ENCODE data around the gene MRPS18A. TPM values are rescaled to one million over a fixed set of nuclear protein-coding genes. Genes with fewer than 3 reads are reported as not detected.

The MRPS18A gene
- total and polyA plus RNA-seq, 2 experiments from 2014 or later, result 33.7 to 39.2 TPM

DNA sequence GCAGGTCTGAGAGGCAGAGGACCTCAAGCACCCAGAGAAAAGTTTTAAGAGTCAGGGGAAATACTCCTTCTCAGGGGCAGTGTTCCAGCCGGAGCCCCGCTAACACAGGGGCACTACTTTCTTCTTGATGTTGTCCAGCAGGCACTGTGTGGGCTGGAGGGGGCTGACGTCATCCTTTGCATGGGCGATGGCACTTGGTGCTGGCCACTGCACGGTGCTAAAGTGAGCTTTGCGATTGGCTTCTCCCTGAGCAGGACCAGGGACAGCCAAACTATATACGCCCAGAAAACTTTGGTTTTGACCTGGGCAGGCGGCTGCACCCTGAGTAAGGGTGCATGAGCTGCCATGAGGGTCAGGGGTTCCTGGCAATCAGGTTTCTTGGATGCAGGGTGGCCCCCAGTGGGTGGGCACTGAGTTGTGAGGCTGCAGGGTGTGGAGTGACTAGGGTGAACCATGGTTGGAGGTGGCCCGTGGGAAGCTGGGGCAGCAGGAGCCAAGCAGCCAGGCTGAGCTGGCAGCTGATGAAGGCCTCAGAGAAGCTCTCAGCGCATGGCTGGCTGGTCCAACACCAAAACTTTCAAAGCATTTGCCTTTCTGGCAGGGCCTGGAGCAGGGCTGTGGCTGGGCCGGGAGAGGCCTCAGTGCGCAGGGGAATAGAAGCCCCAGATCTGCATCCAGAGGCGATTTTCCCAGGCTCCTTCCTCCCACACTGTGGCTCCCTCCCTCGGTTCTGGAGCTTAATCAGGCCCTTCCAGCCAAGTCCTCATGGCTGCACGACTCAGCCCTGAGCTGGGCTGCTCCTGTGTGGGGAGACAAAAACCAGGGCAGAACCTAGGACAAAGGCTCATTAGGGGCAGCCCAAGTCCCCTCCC is 18.3 kb downstream of the MRPS18A start:
- Histone ChIP-seq H3K27me3 (replicated peaks; ENCODE audit: insufficient read depth) (no peaks in the 10 kb centered on the region), H3K4me3 (no peak overlapping the region), H3K9ac (peak overlapping the region; percentile 32; the same call in 1 of the 2 replicates), H3K9me3 (ENCODE audit: low read depth) (no peaks in the 10 kb centered on the region), H3K4me2 (ENCODE audit: unreplicated experiment) (peak overlapping the region; percentile 33), H3F3A (ENCODE audit: insufficient read depth) (peaks cover 18% of the 10 kb centered on the region; the same call in 1 of the 2 replicates), H2AFZ (no peak overlapping the region), H3K4me1 (ENCODE audit: insufficient read depth) (peaks cover 30% of the 10 kb centered on the region), H4K20me1 (ENCODE audit: insufficient read depth) (no peaks in the 10 kb centered on the region), H3K79me2 (ENCODE audit: insufficient read depth) (no peaks in the 10 kb centered on the region), H3K9me2 (ENCODE audit: insufficient read depth) (no peaks in the 10 kb centered on the region), H3K36me3 (ENCODE audit: low read depth) (no peaks in the 10 kb centered on the region), H3K27ac (peak overlapping the region; percentile 53)
- peak; percentile 94 for DNase-seq
- TF ChIP-seq EZH2 (IDR thresholded peaks at IDR 0.05; ENCODE audit: insufficient read depth, poor library complexity, severe bottlenecking) (no peak), EZH2phosphoT487 (IDR thresholded peaks at IDR 0.05; ENCODE audit: insufficient read depth, low read depth) (no peak)
- 9 to 11% methylated on average over 15 of the region's 15 CpGs for WGBS, 2 experiments (ENCODE audit: low coverage in 1 of 2, low lambda C conversion rate in 2 of 2, missing lambda C conversion rate in 2 of 2)
- in situ Hi-C loops (cut with MboI), result loop anchor here (25.0 kb wide), 1 partner anchor 418 kb away; no protein-coding TSS in a partner anchor

- Histone ChIP-seq H3K9me2 (ENCODE audit: insufficient read depth) (no peaks in the 10 kb centered on the region), H3K9ac (peak overlapping the region; percentile 17; the same call in 1 of the 2 replicates), H3K4me3 (no peak overlapping the region), H3K4me2 (ENCODE audit: unreplicated experiment) (peak overlapping the region; percentile 33), H3K79me2 (ENCODE audit: insufficient read depth) (no peaks in the 10 kb centered on the region), H4K20me1 (ENCODE audit: insufficient read depth) (no peaks in the 10 kb centered on the region), H3K4me1 (ENCODE audit: insufficient read depth) (peaks cover 30% of the 10 kb centered on the region), H3F3A (ENCODE audit: insufficient read depth) (peaks cover 18% of the 10 kb centered on the region; the same call in 1 of the 2 replicates), H3K27ac (peak overlapping the region; percentile 53; the same call in 1 of the 2 replicates), H2AFZ (no peak overlapping the region), H3K27me3 (replicated peaks; ENCODE audit: insufficient read depth) (no peaks in the 10 kb centered on the region), H3K9me3 (ENCODE audit: low read depth) (no peaks in the 10 kb centered on the region), H3K36me3 (ENCODE audit: low read depth) (no peaks in the 10 kb centered on the region)
- in situ Hi-C loops (cut with MboI), result loop anchor here (25.0 kb wide), 1 partner anchor 419 kb away; no protein-coding TSS in a partner anchor
- peak; percentile 72 for DNase-seq
- no peak for TF ChIP-seq EZH2phosphoT487 (IDR thresholded peaks at IDR 0.05; ENCODE audit: insufficient read depth, low read depth)
- no peak for TF ChIP-seq EZH2 (IDR thresholded peaks at IDR 0.05; ENCODE audit: insufficient read depth, poor library complexity, severe bottlenecking)
- 17 to 20% methylated on average over 14 to 17 of the region's 17 CpGs for WGBS, 2 experiments (ENCODE audit: low coverage in 1 of 2, low lambda C conversion rate in 2 of 2, missing lambda C conversion rate in 2 of 2)
Measured at GRCh38 chr6:43668151-43669028, 19.2 kb downstream of the MRPS18A start.

- H3F3A ChIP-seq (ENCODE audit: insufficient read depth), result peaks cover 18% of the 10 kb centered on the region; the same call in 1 of the 2 replicates
- in situ Hi-C loops (cut with MboI), result loop anchor here (25.0 kb wide), 1 partner anchor 420 kb away; no protein-coding TSS in a partner anchor
- H3K9me3 ChIP-seq (ENCODE audit: low read depth), result no peaks in the 10 kb centered on the region
- no peak for TF ChIP-seq EZH2 (IDR thresholded peaks at IDR 0.05; ENCODE audit: insufficient read depth, poor library complexity, severe bottlenecking)
- TF ChIP-seq EZH2phosphoT487 (IDR thresholded peaks at IDR 0.05; ENCODE audit: insufficient read depth, low read depth), result no peak
- 19 to 28% methylated on average over 12 to 16 of the region's 16 CpGs for WGBS, 2 experiments (ENCODE audit: low coverage in 1 of 2, low lambda C conversion rate in 2 of 2, missing lambda C conversion rate in 2 of 2)
- H3K79me2 ChIP-seq (ENCODE audit: insufficient read depth), result no peaks in the 10 kb centered on the region
- peaks cover 30% of the 10 kb centered on the region for H3K4me1 ChIP-seq (ENCODE audit: insufficient read depth)
- H3K9me2 ChIP-seq (ENCODE audit: insufficient read depth), result no peaks in the 10 kb centered on the region
- H3K4me3 ChIP-seq, result no peak overlapping the region
- H3K27me3 ChIP-seq (replicated peaks; ENCODE audit: insufficient read depth), result no peaks in the 10 kb centered on the region
- no peaks in the 10 kb centered on the region for H3K36me3 ChIP-seq (ENCODE audit: low read depth)
- DNase-seq, result peak; percentile 72
- no peak overlapping the region for H3K9ac ChIP-seq
- no peak overlapping the region for H2AFZ ChIP-seq
- H4K20me1 ChIP-seq (ENCODE audit: insufficient read depth), result no peaks in the 10 kb centered on the region
- H3K4me2 ChIP-seq (ENCODE audit: unreplicated experiment), result peak overlapping the region; percentile 51
- H3K27ac ChIP-seq, result no peak overlapping the region
Measured at GRCh38 chr6:43667245-43668150, 20.1 kb downstream of the MRPS18A start.

Measured in GM23248 (cell line).